ENCODE results near the gene KSR1. TPM values are rescaled to one million over a fixed set of nuclear protein-coding genes. Genes with fewer than 3 reads are reported as not detected.

The KSR1 gene
- total RNA-seq, 1 donor: 23.5 TPM

GRCh38 chr17:27543464-27543856, 87.2 kb downstream of the KSR1 start:
- H3K4me3 ChIP-seq (ENCODE audit: low read length): no peak overlapping the region
- no peaks in the 10 kb centered on the region for H3K27me3 ChIP-seq (ENCODE audit: insufficient read depth, low read length)
- peaks cover 63% of the 10 kb centered on the region for H3K4me1 ChIP-seq (ENCODE audit: insufficient read depth, low read length)
- H3K9me3 ChIP-seq (ENCODE audit: low read depth, low read length): no peaks in the 10 kb centered on the region

- peaks cover 63% of the 10 kb centered on the region for H3K4me1 ChIP-seq (ENCODE audit: insufficient read depth, low read length)
- no peak overlapping the region for H3K4me3 ChIP-seq (ENCODE audit: low read length)
- no peaks in the 10 kb centered on the region for H3K9me3 ChIP-seq (ENCODE audit: low read depth, low read length)
- H3K27me3 ChIP-seq (ENCODE audit: insufficient read depth, low read length): no peaks in the 10 kb centered on the region
Measured at GRCh38 chr17:27543958-27544349, 87.7 kb downstream of the KSR1 start.

GRCh38 chr17:27544350-27545131, 88.3 kb downstream of the KSR1 start:
- peaks cover 62% of the 10 kb centered on the region for H3K4me1 ChIP-seq (ENCODE audit: insufficient read depth, low read length)
- H3K9me3 ChIP-seq (ENCODE audit: low read depth, low read length): no peaks in the 10 kb centered on the region
- no peak overlapping the region for H3K4me3 ChIP-seq (ENCODE audit: low read length)
- no peaks in the 10 kb centered on the region for H3K27me3 ChIP-seq (ENCODE audit: insufficient read depth, low read length)

GRCh38 chr17:27545562-27546229, 89.4 kb downstream of the KSR1 start:
- Histone ChIP-seq H3K27me3 (ENCODE audit: insufficient read depth, low read length) (no peaks in the 10 kb centered on the region), H3K4me3 (ENCODE audit: low read length) (no peak overlapping the region), H3K4me1 (ENCODE audit: insufficient read depth, low read length) (peaks cover 50% of the 10 kb centered on the region)

GRCh38 chr17:27546624-27547300, 90.5 kb downstream of the KSR1 start:
- H3K4me1 ChIP-seq (ENCODE audit: insufficient read depth, low read length): peaks cover 40% of the 10 kb centered on the region
- H3K27me3 ChIP-seq (ENCODE audit: insufficient read depth, low read length): no peaks in the 10 kb centered on the region
- H3K4me3 ChIP-seq (ENCODE audit: low read length): no peak overlapping the region
- H3K9me3 ChIP-seq (ENCODE audit: low read depth, low read length): no peaks in the 10 kb centered on the region

More at GRCh38 chr17:27545562-27546229, 89.4 kb downstream of the KSR1 start:
- no peaks in the 10 kb centered on the region for H3K9me3 ChIP-seq (ENCODE audit: low read depth, low read length)

GRCh38 chr17:27547301-27547683, 91.0 kb downstream of the KSR1 start:
- H3K27me3 ChIP-seq (ENCODE audit: insufficient read depth, low read length): no peaks in the 10 kb centered on the region
- H3K9me3 ChIP-seq (ENCODE audit: low read depth, low read length): no peaks in the 10 kb centered on the region
- peaks cover 37% of the 10 kb centered on the region for H3K4me1 ChIP-seq (ENCODE audit: insufficient read depth, low read length)
- no peak overlapping the region for H3K4me3 ChIP-seq (ENCODE audit: low read length)

- Histone ChIP-seq H3K9me3 (ENCODE audit: low read depth, low read length) (no peaks in the 10 kb centered on the region), H3K4me3 (ENCODE audit: low read length) (no peak overlapping the region), H3K27me3 (ENCODE audit: insufficient read depth, low read length) (no peaks in the 10 kb centered on the region), H3K4me1 (ENCODE audit: insufficient read depth, low read length) (peaks cover 31% of the 10 kb centered on the region)
Measured at GRCh38 chr17:27548369-27548768, 92.1 kb downstream of the KSR1 start.

GRCh38 chr17:27549251-27549893, 93.1 kb downstream of the KSR1 start:
- no peak overlapping the region for H3K4me3 ChIP-seq (ENCODE audit: low read length)
- peaks cover 22% of the 10 kb centered on the region for H3K4me1 ChIP-seq (ENCODE audit: insufficient read depth, low read length)
- H3K27me3 ChIP-seq (ENCODE audit: insufficient read depth, low read length): no peaks in the 10 kb centered on the region
- H3K9me3 ChIP-seq (ENCODE audit: low read depth, low read length): no peaks in the 10 kb centered on the region

GRCh38 chr17:27550291-27550930, 94.2 kb downstream of the KSR1 start:
- Histone ChIP-seq H3K9me3 (ENCODE audit: low read depth, low read length) (no peaks in the 10 kb centered on the region), H3K4me1 (ENCODE audit: insufficient read depth, low read length) (peaks cover 18% of the 10 kb centered on the region), H3K27me3 (ENCODE audit: insufficient read depth, low read length) (no peaks in the 10 kb centered on the region), H3K4me3 (ENCODE audit: low read length) (no peak overlapping the region)

- Histone ChIP-seq H3K27me3 (ENCODE audit: insufficient read depth, low read length) (no peaks in the 10 kb centered on the region), H3K4me3 (ENCODE audit: low read length) (no peak overlapping the region), H3K9me3 (ENCODE audit: low read depth, low read length) (no peaks in the 10 kb centered on the region), H3K4me1 (ENCODE audit: insufficient read depth, low read length) (peaks cover 15% of the 10 kb centered on the region)
Measured at GRCh38 chr17:27550974-27551505, 94.8 kb downstream of the KSR1 start.

- no peak overlapping the region for H3K4me3 ChIP-seq (ENCODE audit: low read length)
- no peaks in the 10 kb centered on the region for H3K9me3 ChIP-seq (ENCODE audit: low read depth, low read length)
- H3K4me1 ChIP-seq (ENCODE audit: insufficient read depth, low read length): peaks cover 10% of the 10 kb centered on the region
- H3K27me3 ChIP-seq (ENCODE audit: insufficient read depth, low read length): no peaks in the 10 kb centered on the region
Measured at GRCh38 chr17:27551701-27552248, 95.5 kb downstream of the KSR1 start.

GRCh38 chr17:27552276-27552732, 96.1 kb downstream of the KSR1 start:
- Histone ChIP-seq H3K9me3 (ENCODE audit: low read depth, low read length) (no peaks in the 10 kb centered on the region), H3K27me3 (ENCODE audit: insufficient read depth, low read length) (no peaks in the 10 kb centered on the region), H3K4me3 (ENCODE audit: low read length) (no peak overlapping the region), H3K4me1 (ENCODE audit: insufficient read depth, low read length) (peaks cover 8% of the 10 kb centered on the region)

- H3K9me3 ChIP-seq (ENCODE audit: low read depth, low read length): no peaks in the 10 kb centered on the region
- peaks cover 8% of the 10 kb centered on the region for H3K4me1 ChIP-seq (ENCODE audit: insufficient read depth, low read length)
- H3K4me3 ChIP-seq (ENCODE audit: low read length): no peak overlapping the region
- H3K27me3 ChIP-seq (ENCODE audit: insufficient read depth, low read length): no peaks in the 10 kb centered on the region
Measured at GRCh38 chr17:27553019-27553511, 96.8 kb downstream of the KSR1 start.

GRCh38 chr17:27554152-27554551, 97.9 kb downstream of the KSR1 start:
- no peaks in the 10 kb centered on the region for H3K9me3 ChIP-seq (ENCODE audit: low read depth, low read length)
- no peak overlapping the region for H3K4me3 ChIP-seq (ENCODE audit: low read length)
- peaks cover 11% of the 10 kb centered on the region for H3K4me1 ChIP-seq (ENCODE audit: insufficient read depth, low read length)
- no peaks in the 10 kb centered on the region for H3K27me3 ChIP-seq (ENCODE audit: insufficient read depth, low read length)

All from mononuclear cell (primary cell).